HL-60 (cell line): ENCODE results near the gene COQ5.

ENCODE experiments used
- CTCF ChIP-seq: IDR thresholded peaks from one replicate; pipeline ENCODE4 v1.5.1; 2011; ENCODE audit warnings: low read length, control low read depth, inconsistent platforms; ENCODE audit not compliant: insufficient read depth
- POLR2AphosphoS5 ChIP-seq: IDR thresholded peaks from 2 replicates; pipeline ENCODE4 v1.6.1; 2012; ENCODE audit warnings: low read depth

GRCh38 chr12:120473807-120474615, 54.9 kb downstream of the COQ5 start:
- no peak for TF ChIP-seq CTCF
- TF ChIP-seq POLR2AphosphoS5 = no peak
